Thoracic aorta (tissue), 2 donors: ENCODE data around the gene RASAL3. TPM values are rescaled to one million over a fixed set of nuclear protein-coding genes. Genes with fewer than 3 reads are reported as not detected.
A peak's percentile ranks its signal among the peaks of the same experiment; 100 is the strongest.

ENCODE experiments used
- ATAC-seq: fragments of 150-250 bp; one replicate; pipeline ENCODE4 v1.8.0; 2017; ENCODE audit warnings: low read depth; ENCODE audit not compliant: insufficient number of reproducible peaks, low FRiP score
- DNase-seq: peaks from one replicate; pipeline ENCODE4 v3.0.0-alpha.2; 2020; ENCODE audit warnings: low spot score
- H3K27ac ChIP-seq, 2 donors: fragments of 200-600 bp; sonication (generic); 1 replicate in 1 of 2; 2 replicates in 1 of 2; pipeline ENCODE4 v1.5.1; 2016; ENCODE audit warnings: mild to moderate bottlenecking in 2 of 2, moderate library complexity in 2 of 2
- H3K27me3 ChIP-seq: fragments of 200-600 bp; sonication (generic); replicated peaks from 2 replicates; pipeline ENCODE4 v1.6.0; 2016; ENCODE audit warnings: mild to moderate bottlenecking; ENCODE audit not compliant: insufficient read depth
- H3K36me3 ChIP-seq: fragments of 200-600 bp; sonication (generic); one replicate; pipeline ENCODE4 v1.5.1; 2016
- H3K4me1 ChIP-seq, 2 donors: fragments of 200-600 bp; sonication (generic); 1 replicate in 1 of 2; 2 replicates in 1 of 2; pipeline versions ENCODE4 v1.5.1 to v1.6.0; 2016; ENCODE audit warnings: low read depth in 2 of 2, mild to moderate bottlenecking in 1 of 2; ENCODE audit not compliant: control insufficient read depth in 1 of 2
- H3K4me3 ChIP-seq: fragments of 200-600 bp; sonication (generic); 2 replicates; pipeline ENCODE4 v1.5.1; 2016; ENCODE audit warnings: mild to moderate bottlenecking
- H3K9me3 ChIP-seq: fragments of 200-600 bp; sonication (generic); 2 replicates; pipeline ENCODE4 v1.5.1; 2016
- CTCF ChIP-seq: fragments of 200-600 bp; sonication (generic); IDR thresholded peaks from one replicate; pipeline ENCODE4 v1.5.1; 2019; ENCODE audit warnings: antibody characterized with exemption
- total RNA-seq, 2 donors: library from RNA; depleted of rRNA; stranded (reverse); fragments of >200 nt; gene quantifications; one replicate each; pipeline versions ENCODE4 v1.1.0 to v1.2.3, GENCODE V29; 2016

Gene RASAL3
- total RNA-seq, 2 donors from 2014 or later, result 4.1 to 5.1 TPM

- DNase-seq, result no peak
These were observed 40.2 kb downstream of the RASAL3 start for GRCh38 chr19:15424121-15424520.

GRCh38 chr19:15423130-15423529 is 41.2 kb downstream of the RASAL3 start:
- Histone ChIP-seq H3K27me3 (no peaks in the 10 kb centered on the region), H3K36me3 (peaks cover 53% of the 10 kb centered on the region), H3K4me3 (no peak overlapping the region), H3K4me1 (peaks cover 2 to 23% of the 10 kb centered on the region in 2 donors), H3K27ac (peak overlapping the region in 1 of 2 donors; percentile 9), H3K9me3 (no peaks in the 10 kb centered on the region)
- DNase-seq, result no peak
- no peak for ATAC-seq
- TF ChIP-seq CTCF, result no peak

More at GRCh38 chr19:15424121-15424520, 40.2 kb downstream of the RASAL3 start:
- no peak for ATAC-seq
- peaks cover 2 to 23% of the 10 kb centered on the region in 2 donors for H3K4me1 ChIP-seq
- H3K4me3 ChIP-seq, result no peak overlapping the region
- H3K27me3 ChIP-seq, result no peaks in the 10 kb centered on the region
- no peak overlapping the region for H3K27ac ChIP-seq
- no peak for TF ChIP-seq CTCF
- H3K36me3 ChIP-seq, result peaks cover 61% of the 10 kb centered on the region
- H3K9me3 ChIP-seq, result no peaks in the 10 kb centered on the region

GRCh38 chr19:15422296-15423075 is 41.9 kb downstream of the RASAL3 start:
- ATAC-seq, result no peak
- Histone ChIP-seq H3K36me3 (peaks cover 49% of the 10 kb centered on the region), H3K4me3 (no peak overlapping the region)

GRCh38 chr19:15421721-15422260 is 42.6 kb downstream of the RASAL3 start:
- Histone ChIP-seq H3K4me3 (no peak overlapping the region), H3K27ac (peak overlapping the region; percentile 53 to 62), H3K36me3 (peaks cover 42% of the 10 kb centered on the region), H3K9me3 (no peaks in the 10 kb centered on the region), H3K4me1 (peaks cover 11 to 33% of the 10 kb centered on the region in 2 donors), H3K27me3 (no peaks in the 10 kb centered on the region)
- ATAC-seq (no peak), DNase-seq (no peak)
- TF ChIP-seq CTCF, result no peak

More at GRCh38 chr19:15422296-15423075, 41.9 kb downstream of the RASAL3 start:
- TF ChIP-seq CTCF, result no peak
- no peaks in the 10 kb centered on the region for H3K27me3 ChIP-seq
- H3K27ac ChIP-seq, result peak overlapping the region; percentile 53 to 62
- no peak for DNase-seq
- no peaks in the 10 kb centered on the region for H3K9me3 ChIP-seq
- peaks cover 5 to 26% of the 10 kb centered on the region in 2 donors for H3K4me1 ChIP-seq

- no peak for DNase-seq
- Histone ChIP-seq H3K4me3 (no peak overlapping the region), H3K27ac (peak overlapping the region; percentile 53 to 62), H3K27me3 (no peaks in the 10 kb centered on the region), H3K9me3 (no peaks in the 10 kb centered on the region), H3K36me3 (peaks cover 36% of the 10 kb centered on the region), H3K4me1 (peaks cover 13 to 38% of the 10 kb centered on the region in 2 donors)
- ATAC-seq, result no peak
- no peak for TF ChIP-seq CTCF
These were observed 43.1 kb downstream of the RASAL3 start for GRCh38 chr19:15421136-15421695.
